ENCODE measurements around the gene SPRED2. TPM values are rescaled to one million over a fixed set of nuclear protein-coding genes. Genes with fewer than 3 reads are reported as not detected.

The SPRED2 gene
- total RNA-seq, 1 donor from 2014 or later, result 7.8 TPM

GRCh38 chr2:65267008-65267407 is 165.4 kb downstream of the SPRED2 start:
- H3K4me1 ChIP-seq (ENCODE audit: control insufficient read depth in 3 of 3, insufficient read depth in 3 of 3, low read length in 3 of 3), result no peaks in the 10 kb centered on the region
- H3K27ac ChIP-seq (ENCODE audit: low read depth, low read length), result no peak overlapping the region
- H3K27me3 ChIP-seq (ENCODE audit: control insufficient read depth in 3 of 3, insufficient read depth in 3 of 3, low read length in 3 of 3), result no peaks in the 10 kb centered on the region
- H3K9ac ChIP-seq (ENCODE audit: low read depth in 1 of 3, low read length in 3 of 3), result no peak overlapping the region
- H3K9me3 ChIP-seq (ENCODE audit: control insufficient read depth in 3 of 3, low read length in 3 of 3), result no peaks in the 10 kb centered on the region
- no peak overlapping the region for H3K4me3 ChIP-seq (ENCODE audit: low read length in 3 of 3)
- peaks cover 4 to 26% (median 16%) of the 10 kb centered on the region in 3 donors for H3K36me3 ChIP-seq (ENCODE audit: control insufficient read depth in 3 of 3, insufficient read depth in 3 of 3, low read length in 3 of 3)

GRCh38 chr2:65265671-65266045 is 166.7 kb downstream of the SPRED2 start:
- Histone ChIP-seq H3K27me3 (ENCODE audit: control insufficient read depth in 3 of 3, insufficient read depth in 3 of 3, low read length in 3 of 3) (no peaks in the 10 kb centered on the region), H3K9ac (ENCODE audit: low read depth in 1 of 3, low read length in 3 of 3) (no peak overlapping the region), H3K27ac (ENCODE audit: low read depth, low read length) (no peak overlapping the region), H3K4me1 (ENCODE audit: control insufficient read depth in 3 of 3, insufficient read depth in 3 of 3, low read length in 3 of 3) (no peaks in the 10 kb centered on the region), H3K36me3 (ENCODE audit: control insufficient read depth in 3 of 3, insufficient read depth in 3 of 3, low read length in 3 of 3) (peaks cover 4 to 20% (median 16%) of the 10 kb centered on the region in 3 donors), H3K9me3 (ENCODE audit: control insufficient read depth in 3 of 3, low read length in 3 of 3) (no peaks in the 10 kb centered on the region), H3K4me3 (ENCODE audit: low read length in 3 of 3) (no peak overlapping the region)

- peaks cover 4 to 20% (median 16%) of the 10 kb centered on the region in 3 donors for H3K36me3 ChIP-seq (ENCODE audit: control insufficient read depth in 3 of 3, insufficient read depth in 3 of 3, low read length in 3 of 3)
These were observed 167.4 kb downstream of the SPRED2 start for GRCh38 chr2:65264821-65265670.

DNA sequence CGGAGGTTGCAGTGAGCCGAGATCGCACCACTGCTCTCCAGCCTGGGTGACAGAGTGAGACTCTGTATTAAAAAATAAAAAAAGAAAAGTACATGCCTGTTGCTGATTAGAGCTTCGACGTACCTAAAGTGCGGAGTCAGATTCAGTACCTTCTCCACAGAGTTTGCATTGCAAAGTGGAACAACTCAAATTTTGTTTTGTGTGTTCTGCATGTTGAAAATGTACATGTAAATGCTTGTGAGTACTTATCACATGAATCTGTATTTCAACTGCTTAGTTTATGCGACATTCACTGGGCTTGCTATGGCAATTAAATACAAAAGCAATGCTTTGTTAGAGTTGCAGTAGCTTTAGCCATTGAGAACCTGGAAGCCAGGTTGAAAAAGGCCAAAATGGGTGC is 168.4 kb downstream of the SPRED2 start:
- Histone ChIP-seq H3K4me3 (ENCODE audit: low read length in 3 of 3) (no peak overlapping the region), H3K36me3 (ENCODE audit: control insufficient read depth in 3 of 3, insufficient read depth in 3 of 3, low read length in 3 of 3) (peaks cover 4 to 22% (median 16%) of the 10 kb centered on the region in 3 donors), H3K4me1 (ENCODE audit: control insufficient read depth in 3 of 3, insufficient read depth in 3 of 3, low read length in 3 of 3) (no peaks in the 10 kb centered on the region), H3K27ac (ENCODE audit: low read depth, low read length) (no peak overlapping the region), H3K9me3 (ENCODE audit: control insufficient read depth in 3 of 3, low read length in 3 of 3) (no peaks in the 10 kb centered on the region), H3K27me3 (ENCODE audit: control insufficient read depth in 3 of 3, insufficient read depth in 3 of 3, low read length in 3 of 3) (no peaks in the 10 kb centered on the region), H3K9ac (ENCODE audit: low read depth in 1 of 3, low read length in 3 of 3) (no peak overlapping the region)

More at GRCh38 chr2:65264821-65265670, 167.4 kb downstream of the SPRED2 start:
- Histone ChIP-seq H3K9me3 (ENCODE audit: control insufficient read depth in 3 of 3, low read length in 3 of 3) (no peaks in the 10 kb centered on the region), H3K9ac (ENCODE audit: low read depth in 1 of 3, low read length in 3 of 3) (no peak overlapping the region), H3K27me3 (ENCODE audit: control insufficient read depth in 3 of 3, insufficient read depth in 3 of 3, low read length in 3 of 3) (no peaks in the 10 kb centered on the region), H3K4me1 (ENCODE audit: control insufficient read depth in 3 of 3, insufficient read depth in 3 of 3, low read length in 3 of 3) (no peaks in the 10 kb centered on the region), H3K4me3 (ENCODE audit: low read length in 3 of 3) (no peak overlapping the region), H3K27ac (ENCODE audit: low read depth, low read length) (no peak overlapping the region)

DNA sequence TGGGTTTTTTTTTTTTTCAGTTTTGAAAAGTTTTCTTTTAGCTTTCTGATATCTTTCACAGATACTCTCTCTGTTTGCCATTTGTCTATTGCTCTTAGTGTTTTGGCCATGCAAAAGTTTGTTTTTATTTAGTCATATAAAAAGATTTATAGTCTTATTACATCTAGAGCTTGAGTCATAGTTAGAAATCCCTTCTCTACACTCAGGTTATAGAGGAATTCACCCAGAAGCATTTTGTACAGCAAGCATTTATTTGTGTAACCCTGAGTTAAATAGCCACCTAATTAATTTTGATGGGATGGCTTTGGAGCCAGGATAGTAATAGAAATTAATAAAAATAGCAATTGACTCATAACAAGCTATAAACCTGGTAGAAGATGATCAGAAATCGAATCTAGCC is 169.1 kb downstream of the SPRED2 start:
- Histone ChIP-seq H3K36me3 (ENCODE audit: control insufficient read depth in 3 of 3, insufficient read depth in 3 of 3, low read length in 3 of 3) (peaks cover 3 to 20% (median 15%) of the 10 kb centered on the region in 3 donors), H3K27ac (ENCODE audit: low read depth, low read length) (no peak overlapping the region), H3K27me3 (ENCODE audit: control insufficient read depth in 3 of 3, insufficient read depth in 3 of 3, low read length in 3 of 3) (no peaks in the 10 kb centered on the region), H3K9me3 (ENCODE audit: control insufficient read depth in 3 of 3, low read length in 3 of 3) (no peaks in the 10 kb centered on the region), H3K4me1 (ENCODE audit: control insufficient read depth in 3 of 3, insufficient read depth in 3 of 3, low read length in 3 of 3) (no peaks in the 10 kb centered on the region), H3K4me3 (ENCODE audit: low read length in 3 of 3) (no peak overlapping the region), H3K9ac (ENCODE audit: low read depth in 1 of 3, low read length in 3 of 3) (no peak overlapping the region)

- no peak overlapping the region for H3K4me3 ChIP-seq (ENCODE audit: low read length in 3 of 3)
- peaks cover 0 to 17% (median 10%) of the 10 kb centered on the region in 3 donors for H3K36me3 ChIP-seq (ENCODE audit: control insufficient read depth in 3 of 3, insufficient read depth in 3 of 3, low read length in 3 of 3)
- no peak overlapping the region for H3K27ac ChIP-seq (ENCODE audit: low read depth, low read length)
- H3K4me1 ChIP-seq (ENCODE audit: control insufficient read depth in 3 of 3, insufficient read depth in 3 of 3, low read length in 3 of 3), result no peaks in the 10 kb centered on the region
- no peaks in the 10 kb centered on the region for H3K9me3 ChIP-seq (ENCODE audit: control insufficient read depth in 3 of 3, low read length in 3 of 3)
- H3K9ac ChIP-seq (ENCODE audit: low read depth in 1 of 3, low read length in 3 of 3), result no peak overlapping the region
- no peaks in the 10 kb centered on the region for H3K27me3 ChIP-seq (ENCODE audit: control insufficient read depth in 3 of 3, insufficient read depth in 3 of 3, low read length in 3 of 3)
These were observed 170.7 kb downstream of the SPRED2 start for GRCh38 chr2:65261676-65262075.

Other genes with a start within 250 kb of the SPRED2 start
- gene ACTR2, start 204.8 kb downstream of the SPRED2 start, total RNA-seq, result 81.4 TPM